Breast epithelium (tissue), 3 donors: ENCODE measurements around the gene ABCC1.
"Not testable (repeated sequence)": the region's sequence is repeated elsewhere in the genome, so short reads cannot be mapped to it uniquely, and the experiment has no call there.

Experiments used
- POLR2A ChIP-seq: fragments of 450-650 bp; IDR thresholded peaks from one replicate; pipeline ENCODE4 v1.6.1; 2016; ENCODE audit warnings: antibody characterized with exemption, mild to moderate bottlenecking, moderate library complexity
- TF ChIP-seq, protein P1 (sequence below), 3 donors: fragments of 450-650 bp; IDR thresholded peaks; one replicate each; pipeline ENCODE4 v1.5.1; 2016 to 2017; ENCODE audit warnings: antibody characterized with exemption in 3 of 3, mild to moderate bottlenecking in 3 of 3, moderate library complexity in 3 of 3

DNA sequence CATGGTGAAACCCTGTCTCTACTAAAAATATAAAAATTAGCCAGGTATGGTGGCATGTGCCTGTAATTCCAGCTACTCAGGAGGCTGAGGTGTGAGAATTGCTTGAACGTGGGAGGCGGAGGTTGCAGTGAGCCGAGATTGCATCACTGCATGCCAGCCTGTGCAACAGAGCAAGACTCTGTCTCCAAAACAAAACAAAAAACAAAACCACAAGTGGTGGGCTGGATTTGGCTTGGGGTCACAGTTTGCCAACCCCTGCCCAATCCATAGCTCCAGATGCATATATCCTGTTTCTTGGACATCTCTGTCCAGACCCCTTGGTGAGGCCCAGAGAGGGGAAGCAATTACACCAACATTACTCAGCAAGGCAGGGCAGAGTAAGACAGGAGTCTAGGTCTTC is 232.3 kb downstream of the ABCC1 start:
- TF ChIP-seq, protein P1, sequence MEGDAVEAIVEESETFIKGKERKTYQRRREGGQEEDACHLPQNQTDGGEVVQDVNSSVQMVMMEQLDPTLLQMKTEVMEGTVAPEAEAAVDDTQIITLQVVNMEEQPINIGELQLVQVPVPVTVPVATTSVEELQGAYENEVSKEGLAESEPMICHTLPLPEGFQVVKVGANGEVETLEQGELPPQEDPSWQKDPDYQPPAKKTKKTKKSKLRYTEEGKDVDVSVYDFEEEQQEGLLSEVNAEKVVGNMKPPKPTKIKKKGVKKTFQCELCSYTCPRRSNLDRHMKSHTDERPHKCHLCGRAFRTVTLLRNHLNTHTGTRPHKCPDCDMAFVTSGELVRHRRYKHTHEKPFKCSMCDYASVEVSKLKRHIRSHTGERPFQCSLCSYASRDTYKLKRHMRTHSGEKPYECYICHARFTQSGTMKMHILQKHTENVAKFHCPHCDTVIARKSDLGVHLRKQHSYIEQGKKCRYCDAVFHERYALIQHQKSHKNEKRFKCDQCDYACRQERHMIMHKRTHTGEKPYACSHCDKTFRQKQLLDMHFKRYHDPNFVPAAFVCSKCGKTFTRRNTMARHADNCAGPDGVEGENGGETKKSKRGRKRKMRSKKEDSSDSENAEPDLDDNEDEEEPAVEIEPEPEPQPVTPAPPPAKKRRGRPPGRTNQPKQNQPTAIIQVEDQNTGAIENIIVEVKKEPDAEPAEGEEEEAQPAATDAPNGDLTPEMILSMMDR (IDR thresholded peaks at IDR 0.05) = not testable (repeated sequence)
- not testable (repeated sequence) for TF ChIP-seq POLR2A
